Measurements from ENCODE around the gene MCEE.
A peak's percentile ranks its signal among the peaks of the same experiment; 100 is the strongest.
"Not testable (repeated sequence)": the region's sequence is repeated elsewhere in the genome, so short reads cannot be mapped to it uniquely, and the experiment has no call there.

MCEE gene

GRCh38 chr2:71083752-71084312, 46.2 kb downstream of the MCEE start:
- FAIRE-seq; DNase-seq (ENCODE audit: low spot score): not testable (repeated sequence)

GRCh38 chr2:71083297-71083696, 46.7 kb downstream of the MCEE start:
- DNase-seq (ENCODE audit: low spot score); FAIRE-seq: not testable (repeated sequence)

GRCh38 chr2:71082402-71083252, 47.4 kb downstream of the MCEE start:
- FAIRE-seq, result no peak
- no peak for DNase-seq (ENCODE audit: low spot score)

- FAIRE-seq (peak; percentile 68), DNase-seq (ENCODE audit: low spot score) (no peak)
Observed at GRCh38 chr2:71078624-71079023, 51.4 kb downstream of the MCEE start.

GRCh38 chr2:71074893-71075395, 55.1 kb downstream of the MCEE start:
- DNase-seq (ENCODE audit: low spot score) (no peak), FAIRE-seq (no peak)

- DNase-seq (ENCODE audit: low spot score), result no peak
- no peak for FAIRE-seq
Observed at GRCh38 chr2:71073475-71073874, 56.6 kb downstream of the MCEE start.

- FAIRE-seq (no peak), DNase-seq (ENCODE audit: low spot score) (no peak)
Observed at GRCh38 chr2:71072492-71072891, 57.5 kb downstream of the MCEE start.

GRCh38 chr2:71071681-71072398, 58.2 kb downstream of the MCEE start:
- FAIRE-seq, result no peak
- no peak for DNase-seq (ENCODE audit: low spot score)

- no peak for FAIRE-seq
- DNase-seq (ENCODE audit: low spot score), result peak; percentile 54
Observed at GRCh38 chr2:71070294-71071093, 59.5 kb downstream of the MCEE start.

GRCh38 chr2:71069376-71069775, 60.7 kb downstream of the MCEE start:
- DNase-seq (ENCODE audit: low spot score) (no peak), FAIRE-seq (no peak)

- peak; percentile 100 for DNase-seq (ENCODE audit: low spot score)
- FAIRE-seq, result peak; percentile 91
Observed at GRCh38 chr2:71068218-71069035, 61.6 kb downstream of the MCEE start, which contains the start of gene NAGK. Gene NAGK (plus strand): TSS chr2:71068648. CDS start chr2:71068684, 36 bp downstream.

- FAIRE-seq, result peak; percentile 37
- no peak for DNase-seq (ENCODE audit: low spot score)
Observed at GRCh38 chr2:71067567-71068217, 62.3 kb downstream of the MCEE start.

- no peak for FAIRE-seq
- DNase-seq (ENCODE audit: low spot score), result no peak
Observed at GRCh38 chr2:71066856-71067255, 63.2 kb downstream of the MCEE start.

GRCh38 chr2:71064754-71065621, 65.0 kb downstream of the MCEE start:
- DNase-seq (ENCODE audit: low spot score) (no peak), FAIRE-seq (no peak)

- DNase-seq (ENCODE audit: low spot score) (no peak), FAIRE-seq (no peak)
Observed at GRCh38 chr2:71064110-71064611, 65.9 kb downstream of the MCEE start.

GRCh38 chr2:71063216-71063615, 66.8 kb downstream of the MCEE start:
- FAIRE-seq (no peak), DNase-seq (ENCODE audit: low spot score) (no peak)

GRCh38 chr2:71060871-71061270, 69.2 kb downstream of the MCEE start:
- FAIRE-seq (no peak), DNase-seq (ENCODE audit: low spot score) (no peak)

- DNase-seq (ENCODE audit: low spot score) (no peak), FAIRE-seq (no peak)
Observed at GRCh38 chr2:71060211-71060610, 69.8 kb downstream of the MCEE start.
